HepG2 (cell line): Measurements from ENCODE around the gene MRPS7. TPM values are rescaled to one million over a fixed set of nuclear protein-coding genes. Genes with fewer than 3 reads are reported as not detected.

Experiments
- ATAC-seq: fragments of 200-7000 bp; cut with Tn5 transposase; 3 replicates; pipeline ENCODE4 v1.9.1; 2020; ENCODE audit warnings: mild to moderate bottlenecking, moderate library complexity
- BruUV-seq: library from RNA; stranded (reverse); fragments of 400-500 nt; replicated peaks from 2 replicates; lab custom pipeline; 2021; lab: Mats Ljungman, UMichigan
- CTCF ChIA-PET: fragments of 300-600 bp; formaldehyde crosslinking; extraction: SDS; loops from one replicate; lab custom pipeline; 2021; ENCODE audit warnings: low total read pairs, inconsistent platforms, low intra/inter-chr PET ratio; lab: Yijun Ruan, JAX
- POLR2A ChIA-PET: fragments of 350-600 bp; sonication (Branson Sonifier 250); formaldehyde crosslinking; loops from one replicate; lab custom pipeline; 2020; ENCODE audit warnings: antibody characterized with exemption, inconsistent platforms; lab: Yijun Ruan, JAX
- DNase-seq: peaks from one replicate; pipeline ENCODE4 v3.0.0-alpha.2; 2015; ENCODE audit warnings: low spot score
- FAIRE-seq: peaks from 3 replicates; lab custom pipeline; 2011; peaks lifted over from hg19 to GRCh38; lab: Jason Lieb, UNC
- H2AFZ ChIP-seq: one replicate; pipeline ENCODE4 v1.6.1; 2011; ENCODE audit warnings: low read length, inconsistent platforms
- H3K27ac ChIP-seq: fragments of 300-600 bp; 3 replicates; pipeline ENCODE4 v1.8.0; 2011; ENCODE audit warnings: mixed run types, mild to moderate bottlenecking, mixed read lengths, low read length, inconsistent platforms; ENCODE audit not compliant: insufficient read depth; ENCODE audit errors: extremely low read length
- H3K27me3 ChIP-seq, 2 experiments: fragments of 200-600 bp in 1 of 2; 2 replicates in 1 of 2; 3 replicates in 1 of 2; pipeline versions ENCODE4 v1.6.0 to v1.8.0; 2011; ENCODE audit warnings: low read length in 2 of 2, mild to moderate bottlenecking in 2 of 2, moderate library complexity in 2 of 2, inconsistent platforms in 1 of 2; ENCODE audit not compliant: insufficient read depth in 2 of 2, control insufficient read depth in 1 of 2
- H3K36me3 ChIP-seq, 2 experiments: fragments of 200-600 bp in 1 of 2; replicated peaks in 1 of 2; 2 replicates in 1 of 2; 3 replicates in 1 of 2; pipeline versions ENCODE4 v1.5.1 to v1.8.0; 2011; ENCODE audit warnings: low read length in 2 of 2, inconsistent platforms in 1 of 2; ENCODE audit not compliant: insufficient read depth in 2 of 2, control insufficient read depth in 1 of 2
- H3K4me1 ChIP-seq: 2 replicates; pipeline ENCODE4 v1.5.1; 2012; ENCODE audit warnings: low read length, inconsistent platforms; ENCODE audit not compliant: insufficient read depth
- H3K4me2 ChIP-seq: 2 replicates; pipeline ENCODE4 v1.6.0; 2011; ENCODE audit warnings: low read depth, low read length, inconsistent platforms
- H3K4me3 ChIP-seq, 3 experiments: fragments of 200-600 bp in 1 of 3; sonication (generic), shearing (Covaris generic) in 1 of 3; replicated peaks in 1 of 3; 2 replicates each; pipeline ENCODE4 v1.5.1; 2011 to 2016; ENCODE audit warnings: low read length in 3 of 3, inconsistent platforms in 2 of 3, low read depth in 2 of 3, mild to moderate bottlenecking in 2 of 3, control low read depth in 1 of 3, mixed read lengths in 1 of 3; ENCODE audit not compliant: insufficient read depth in 1 of 3
- H3K79me2 ChIP-seq: one replicate; pipeline ENCODE4 v1.6.1; 2011; ENCODE audit warnings: low read length, inconsistent platforms; ENCODE audit not compliant: insufficient read depth
- H3K9ac ChIP-seq: 2 replicates; pipeline ENCODE4 v1.6.0; 2011; ENCODE audit warnings: mild to moderate bottlenecking, low read depth, low read length, inconsistent platforms; ENCODE audit not compliant: insufficient read depth
- H3K9me3 ChIP-seq: 2 replicates; pipeline ENCODE4 v1.5.1; 2012; ENCODE audit warnings: mild to moderate bottlenecking, low read length
- H4K20me1 ChIP-seq: 2 replicates; pipeline ENCODE4 v1.6.0; 2011; ENCODE audit warnings: inconsistent platforms, mild to moderate bottlenecking, low read length, moderate library complexity; ENCODE audit not compliant: insufficient read depth
- DR1 ChIP-seq: sonication (generic); formaldehyde crosslinking; IDR thresholded peaks from 2 replicates; pipeline ENCODE4 v1.8.0; 2021; ENCODE audit warnings: mild to moderate bottlenecking, missing genetic modification reagents, inconsistent platforms
- GMEB1 ChIP-seq: sonication (generic); formaldehyde crosslinking; IDR thresholded peaks from 2 replicates; pipeline ENCODE4 v1.5.1; 2020; ENCODE audit warnings: missing genetic modification reagents, mild to moderate bottlenecking, borderline replicate concordance
- GTF2F1 ChIP-seq: fragments of 150-350 bp; IDR thresholded peaks from 2 replicates; pipeline ENCODE4 v1.6.1; 2014; ENCODE audit warnings: low read length
- HBP1 ChIP-seq: IDR thresholded peaks from 2 replicates; pipeline ENCODE4 v1.6.1; 2016; ENCODE audit warnings: low read depth, control low read depth
- HIVEP1 ChIP-seq: sonication (generic); formaldehyde crosslinking; IDR thresholded peaks from 2 replicates; pipeline ENCODE4 v1.4.0; 2020; ENCODE audit warnings: mild to moderate bottlenecking, missing genetic modification reagents
- JUNB ChIP-seq: sonication (generic); formaldehyde crosslinking; IDR thresholded peaks from 2 replicates; pipeline ENCODE4 v1.8.0; 2022; ENCODE audit warnings: missing genetic modification reagents, mild to moderate bottlenecking, borderline replicate concordance
- MATR3 ChIP-seq: sonication (generic); formaldehyde crosslinking; IDR thresholded peaks from 2 replicates; pipeline ENCODE4 v1.4.0; 2020; ENCODE audit warnings: missing genetic modification reagents
- MED8 ChIP-seq: sonication (generic); formaldehyde crosslinking; IDR thresholded peaks from 2 replicates; pipeline ENCODE4 v1.8.1; 2023; ENCODE audit warnings: mild to moderate bottlenecking, missing genetic modification reagents; ENCODE audit not compliant: insufficient replicate concordance
- PTBP1 ChIP-seq: fragments of 200-400 bp; formaldehyde crosslinking; IDR thresholded peaks from 2 replicates; pipeline ENCODE4 v1.6.1; 2018; ENCODE audit warnings: low read length, low read depth; ENCODE audit not compliant: poor library complexity, severe bottlenecking
- SMAD9 ChIP-seq: sonication (generic); formaldehyde crosslinking; IDR thresholded peaks from 2 replicates; pipeline ENCODE4 v1.5.1; 2020; ENCODE audit warnings: mild to moderate bottlenecking, missing genetic modification reagents
- TFAP4 ChIP-seq: sonication (generic); IDR thresholded peaks from 2 replicates; pipeline ENCODE4 v1.6.1; 2016; ENCODE audit warnings: low read depth, borderline replicate concordance
- ZC3H4 ChIP-seq: sonication (generic); formaldehyde crosslinking; IDR thresholded peaks from 2 replicates; pipeline ENCODE4 v1.4.0; 2020; ENCODE audit warnings: missing genetic modification reagents, borderline replicate concordance
- ZFP90 ChIP-seq: sonication (generic); formaldehyde crosslinking; IDR thresholded peaks from 2 replicates; pipeline ENCODE4 v1.8.0; 2022; ENCODE audit warnings: missing genetic modification reagents, mild to moderate bottlenecking, inconsistent platforms, borderline replicate concordance
- ZNF224 ChIP-seq: sonication (generic); formaldehyde crosslinking; IDR thresholded peaks from 2 replicates; pipeline ENCODE4 v1.5.0; 2020; ENCODE audit warnings: mild to moderate bottlenecking, missing genetic modification reagents
- ZNF230 ChIP-seq: sonication (generic); formaldehyde crosslinking; IDR thresholded peaks from 2 replicates; pipeline ENCODE4 v1.4.0; 2020; ENCODE audit warnings: mild to moderate bottlenecking, missing genetic modification reagents
- ZNF354B ChIP-seq: sonication (generic); formaldehyde crosslinking; IDR thresholded peaks from 2 replicates; pipeline ENCODE4 v1.8.0; 2022; ENCODE audit warnings: mild to moderate bottlenecking, missing genetic modification reagents
- ZNF713 ChIP-seq: sonication (generic); formaldehyde crosslinking; IDR thresholded peaks from 2 replicates; pipeline ENCODE4 v1.4.0; 2020; ENCODE audit warnings: mild to moderate bottlenecking, missing genetic modification reagents
- ZNF749 ChIP-seq: sonication (generic); formaldehyde crosslinking; IDR thresholded peaks from 2 replicates; pipeline ENCODE4 v1.8.0; 2022; ENCODE audit warnings: mild to moderate bottlenecking, missing genetic modification reagents, moderate library complexity, borderline replicate concordance
- ZNF766 ChIP-seq: sonication (generic); formaldehyde crosslinking; IDR thresholded peaks from 2 replicates; pipeline ENCODE4 v1.5.0; 2020; ENCODE audit warnings: missing genetic modification reagents, borderline replicate concordance
- ZNF768 ChIP-seq: sonication (generic); formaldehyde crosslinking; IDR thresholded peaks from 2 replicates; pipeline ENCODE4 v1.4.0; 2020; ENCODE audit warnings: missing genetic modification reagents
- ZNF891 ChIP-seq: sonication (generic); formaldehyde crosslinking; IDR thresholded peaks from 2 replicates; pipeline ENCODE4 v1.5.0; 2020; ENCODE audit warnings: mild to moderate bottlenecking, missing genetic modification reagents
- WGBS: methylation state at CpG from one replicate; pipeline ENCODE4 v1.1.6; 2017; ENCODE audit warnings: low lambda C conversion rate; 5-methylcytosine and 5-hydroxymethylcytosine counted together
- in situ Hi-C: cut with HindIII; loops from 2 replicates; pipeline ENCODE4 v1.10.0; 2017; ENCODE audit warnings: low pct_unique_long_range_greater_than_20kb; ENCODE audit not compliant: extremely low pct_ligation_motif_present
- intact Hi-C: fragments of 100-400 bp; cut with micrococcal nuclease; formaldehyde crosslinking; loops from one replicate; pipeline ENCODE4 v1.10.0; 2022; ENCODE audit not compliant: unreplicated experiment
- polyA plus RNA-seq, 8 experiments: library from polyadenylated mRNA; depleted of rRNA in 3 of 8; stranded (reverse) in 7 of 8; unstranded in 1 of 8; fragments of >200 nt; fragmentation: Illumina TruSeq in 4 of 8; extraction: Trizol in 4 of 8; gene quantifications; 2 replicates each; pipeline versions ENCODE4 v1.2.1 to v1.2.3, GENCODE V29; 2011 to 2016; ENCODE audit warnings: low read depth in 4 of 8, missing spikeins in 1 of 8, mixed read lengths in 1 of 8; ENCODE audit not compliant: insufficient read depth in 1 of 8
- total RNA-seq, 5 experiments: library from RNA; depleted of rRNA; stranded (reverse); fragments of >200 nt; fragmentation: Illumina TruSeq; extraction: Trizol; gene quantifications; 2 replicates each; pipeline ENCODE4 v1.2.3, GENCODE V29; 2016; ENCODE audit warnings: low read depth in 1 of 5

MRPS7 gene
- total and polyA plus RNA-seq, 2 of the 13 experiments (the other 11 are each of a cell fraction or from before 2014, with no cell fraction given) = 97.0 to 162 TPM

DNA sequence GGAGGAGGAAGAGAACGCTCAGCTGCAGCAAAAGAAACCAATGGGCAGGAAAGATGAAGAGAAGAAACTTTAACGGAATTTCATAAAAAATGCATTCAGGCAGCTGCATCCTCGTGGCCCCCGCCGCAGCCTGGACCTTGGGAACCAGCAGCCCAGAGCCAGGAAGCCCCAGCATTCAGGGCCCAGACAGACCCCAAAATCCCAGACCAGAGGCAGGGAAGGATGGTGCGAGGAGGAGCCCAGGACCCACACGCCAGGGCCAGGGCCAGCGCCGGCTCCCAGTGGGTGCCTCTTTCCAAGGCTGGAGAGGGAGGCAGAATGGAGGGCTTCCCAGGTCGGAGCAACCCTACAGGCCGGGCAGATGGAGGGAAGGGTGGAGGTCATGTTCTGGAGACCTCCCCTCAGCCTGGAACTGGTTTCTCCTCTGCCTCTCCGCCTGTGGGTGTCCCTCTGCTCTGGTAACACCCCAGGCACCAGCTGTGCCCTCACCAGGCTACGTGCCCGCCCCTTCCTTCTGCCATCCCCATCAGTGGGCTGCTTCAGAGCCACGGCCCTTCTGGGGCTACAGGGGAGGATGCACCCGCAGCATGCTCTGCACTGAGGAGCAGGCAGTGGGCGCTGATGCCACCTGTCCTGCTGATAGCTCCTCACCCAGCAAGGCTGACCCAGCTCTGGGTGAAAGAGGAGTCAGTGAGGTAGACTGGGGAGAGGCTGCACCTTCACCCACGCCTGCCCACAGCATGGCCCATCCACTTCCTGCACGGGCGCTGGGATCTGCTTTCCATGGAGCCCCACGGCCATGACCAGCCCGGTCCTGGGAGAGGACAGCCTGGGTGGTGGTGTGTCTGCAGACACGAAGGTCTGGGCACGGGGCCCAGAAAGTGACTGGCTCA lies 10.5 kb downstream of the MRPS7 start:
- no TSS peak for BruUV-seq
- 56% methylated on average over 23 of the region's 24 CpGs for WGBS
- TF ChIP-seq ZNF749 (CRISPR knock-in tag) (no peak), PTBP1 (no peak), GMEB1 (CRISPR knock-in tag) (no peak), ZNF354B (CRISPR knock-in tag) (no peak), ZNF768 (CRISPR knock-in tag) (no peak; the same call in 1 of the 2 replicates), MED8 (no peak), MATR3 (CRISPR knock-in tag) (no peak), ZNF766 (CRISPR knock-in tag) (no peak), HBP1 (no peak), ZNF230 (CRISPR knock-in tag) (no peak), ZNF713 (CRISPR knock-in tag) (no peak), DR1 (CRISPR knock-in tag) (no peak), ZNF891 (peak; percentile 49; the same call in 1 of the 2 replicates), JUNB (CRISPR knock-in tag) (no peak), ZC3H4 (CRISPR knock-in tag) (0 out of 2 replicates have a peak, but pooled peaks have one; percentile 26), ZFP90 (CRISPR knock-in tag) (0 out of 2 replicates have a peak, but pooled peaks have one; percentile 11), TFAP4 (no peak), HIVEP1 (CRISPR knock-in tag) (no peak), ZNF224 (CRISPR knock-in tag) (no peak), GTF2F1 (no peak), SMAD9 (no peak)

More for the DNA sequence above, 10.5 kb downstream of the MRPS7 start:
- H3K4me2 ChIP-seq = peak overlapping the region; percentile 94
- peak overlapping the region; percentile 91 to 98 (median 94) for H3K4me3 ChIP-seq
- H3K36me3 ChIP-seq = peaks cover 7 to 23% of the 10 kb centered on the region in 2 experiments; a peak in 4 of 5 replicates
- peaks cover 6% of the 10 kb centered on the region for H3K79me2 ChIP-seq
- H3K4me1 ChIP-seq = peaks cover 39% of the 10 kb centered on the region
- ATAC-seq (no peak), FAIRE-seq (no peak), DNase-seq (no peak)
- in situ Hi-C loops (no loop called here), intact Hi-C loops (loop anchor here (1.0 to 2.0 kb wide), 3 partner anchors 17 to 141 kb away; partner anchors contain the start of genes GRB2 and SLC25A19)
- peak overlapping the region; percentile 77 for H3K27ac ChIP-seq
- H2AFZ ChIP-seq = no peak overlapping the region
- H3K9me3 ChIP-seq = no peaks in the 10 kb centered on the region
- no peaks in the 10 kb centered on the region for H4K20me1 ChIP-seq
- peak overlapping the region; percentile 96 for H3K9ac ChIP-seq
- POLR2A ChIA-PET = interaction anchor here (1.1 to 6.6 kb wide), 8 partner anchors 9 to 134 kb away, joined by 3 to 93 read pairs (median 12); partner anchors contain the start of genes GGA3, MRPS7, NUP85 and SLC25A19
- CTCF ChIA-PET = no interaction called here
- no peaks in the 10 kb centered on the region for H3K27me3 ChIP-seq
